Esophagus muscularis mucosa (tissue), 4 donors: Measurements from ENCODE around the gene PTGFRN.

Experiments
- EP300 ChIP-seq: sonication (generic); formaldehyde crosslinking; IDR thresholded peaks from one replicate; pipeline ENCODE4 v1.6.1; 2017; ENCODE audit warnings: antibody characterized with exemption
- POLR2AphosphoS5 ChIP-seq, 2 donors: sonication (generic); formaldehyde crosslinking; IDR thresholded peaks; one replicate each; pipeline ENCODE4 v1.6.1; 2017; ENCODE audit warnings: antibody characterized with exemption in 2 of 2
- TF ChIP-seq, protein P1 (sequence below), 3 experiments: fragments of 200-600 bp in 2 of 3; fragments of 450-650 bp in 1 of 3; sonication (generic) in 2 of 3; IDR thresholded peaks; one replicate each; pipeline ENCODE4 v1.5.1; 2017 to 2019; ENCODE audit warnings: antibody characterized with exemption in 3 of 3, mild to moderate bottlenecking in 2 of 3, moderate library complexity in 1 of 3

DNA sequence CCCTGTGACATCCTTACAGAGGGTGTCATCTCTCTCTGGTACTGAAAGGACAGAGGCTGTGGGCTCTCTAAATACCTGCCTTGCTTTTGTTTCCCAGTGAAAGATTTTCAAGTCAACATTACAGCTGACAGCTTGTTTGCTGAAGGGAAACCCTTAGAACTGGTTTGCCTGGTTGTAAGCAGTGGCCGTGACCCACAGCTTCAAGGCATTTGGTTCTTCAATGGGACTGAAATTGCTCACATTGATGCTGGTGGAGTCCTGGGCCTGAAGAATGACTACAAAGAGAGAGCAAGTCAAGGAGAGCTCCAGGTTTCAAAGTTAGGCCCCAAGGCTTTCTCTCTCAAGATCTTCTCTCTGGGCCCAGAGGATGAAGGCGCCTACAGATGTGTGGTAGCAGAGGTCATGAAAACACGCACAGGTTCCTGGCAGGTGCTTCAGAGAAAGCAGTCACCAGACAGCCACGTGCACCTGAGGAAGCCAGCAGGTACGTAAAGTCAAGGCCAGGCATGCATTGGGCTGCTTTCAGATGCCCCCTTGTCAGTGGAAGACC is 103.7 kb downstream of the PTGFRN start:
- TF ChIP-seq, protein P1, sequence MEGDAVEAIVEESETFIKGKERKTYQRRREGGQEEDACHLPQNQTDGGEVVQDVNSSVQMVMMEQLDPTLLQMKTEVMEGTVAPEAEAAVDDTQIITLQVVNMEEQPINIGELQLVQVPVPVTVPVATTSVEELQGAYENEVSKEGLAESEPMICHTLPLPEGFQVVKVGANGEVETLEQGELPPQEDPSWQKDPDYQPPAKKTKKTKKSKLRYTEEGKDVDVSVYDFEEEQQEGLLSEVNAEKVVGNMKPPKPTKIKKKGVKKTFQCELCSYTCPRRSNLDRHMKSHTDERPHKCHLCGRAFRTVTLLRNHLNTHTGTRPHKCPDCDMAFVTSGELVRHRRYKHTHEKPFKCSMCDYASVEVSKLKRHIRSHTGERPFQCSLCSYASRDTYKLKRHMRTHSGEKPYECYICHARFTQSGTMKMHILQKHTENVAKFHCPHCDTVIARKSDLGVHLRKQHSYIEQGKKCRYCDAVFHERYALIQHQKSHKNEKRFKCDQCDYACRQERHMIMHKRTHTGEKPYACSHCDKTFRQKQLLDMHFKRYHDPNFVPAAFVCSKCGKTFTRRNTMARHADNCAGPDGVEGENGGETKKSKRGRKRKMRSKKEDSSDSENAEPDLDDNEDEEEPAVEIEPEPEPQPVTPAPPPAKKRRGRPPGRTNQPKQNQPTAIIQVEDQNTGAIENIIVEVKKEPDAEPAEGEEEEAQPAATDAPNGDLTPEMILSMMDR (IDR thresholded peaks at IDR 0.05) = no peak
- TF ChIP-seq POLR2AphosphoS5 (IDR thresholded peaks at IDR 0.05) (no peak), EP300 (no peak)
